HepG2 (cell line): Measurements from ENCODE around the gene MFNG. TPM values are rescaled to one million over a fixed set of nuclear protein-coding genes. Genes with fewer than 3 reads are reported as not detected.

Experiments
- ARNT2 ChIP-seq: sonication (generic); formaldehyde crosslinking; IDR thresholded peaks from 2 replicates; pipeline ENCODE4 v1.8.0; 2022; ENCODE audit warnings: mild to moderate bottlenecking, low read depth, missing genetic modification reagents, moderate library complexity
- CBX5 ChIP-seq: sonication (generic); formaldehyde crosslinking; IDR thresholded peaks from 2 replicates; pipeline ENCODE4 v1.4.0; 2020; ENCODE audit warnings: missing genetic modification reagents, borderline replicate concordance
- GABPA ChIP-seq, 2 experiments: IDR thresholded peaks; 2 replicates each; pipeline ENCODE4 v1.6.1; 2011 to 2016; ENCODE audit warnings: low read depth in 2 of 2, low read length in 1 of 2, missing biosample characterization in 1 of 2, missing genetic modification characterization in 1 of 2
- HMGA1 ChIP-seq: sonication (generic); formaldehyde crosslinking; conservative IDR thresholded peaks from 2 replicates; pipeline ENCODE4 v1.4.0; 2020; ENCODE audit warnings: missing genetic modification reagents
- HOXA3 ChIP-seq: sonication (generic); formaldehyde crosslinking; IDR thresholded peaks from 2 replicates; pipeline ENCODE4 v1.5.0; 2020; ENCODE audit warnings: missing genetic modification reagents
- JUND ChIP-seq: sonication (generic); formaldehyde crosslinking; IDR thresholded peaks from 2 replicates; pipeline ENCODE4 v1.8.0; 2022; ENCODE audit warnings: mild to moderate bottlenecking, missing genetic modification reagents
- NRL ChIP-seq: sonication (generic); formaldehyde crosslinking; IDR thresholded peaks from 2 replicates; pipeline ENCODE4 v1.5.0; 2020; ENCODE audit warnings: missing genetic modification reagents, mild to moderate bottlenecking, moderate library complexity, borderline replicate concordance
- SALL1 ChIP-seq: sonication (generic); formaldehyde crosslinking; IDR thresholded peaks from 2 replicates; pipeline ENCODE4 v1.8.0; 2022; ENCODE audit warnings: mild to moderate bottlenecking, missing genetic modification reagents
- SKI ChIP-seq: fragments of 450-650 bp; IDR thresholded peaks from one replicate; pipeline ENCODE4 v1.6.1; 2018; ENCODE audit warnings: mild to moderate bottlenecking; ENCODE audit not compliant: partially characterized antibody
- TMF1 ChIP-seq: sonication (generic); formaldehyde crosslinking; IDR thresholded peaks from 2 replicates; pipeline ENCODE4 v1.8.1; 2022; ENCODE audit warnings: low read depth, missing genetic modification reagents
- UBTF ChIP-seq: sonication (generic); formaldehyde crosslinking; IDR thresholded peaks from 2 replicates; pipeline ENCODE4 v1.4.0; 2020; ENCODE audit warnings: mild to moderate bottlenecking, missing genetic modification reagents
- ZBTB7B ChIP-seq: sonication (generic); formaldehyde crosslinking; IDR thresholded peaks from 2 replicates; pipeline ENCODE4 v1.4.0; 2020; ENCODE audit warnings: missing genetic modification reagents
- ZMYM4 ChIP-seq: sonication (generic); formaldehyde crosslinking; IDR thresholded peaks from 2 replicates; pipeline ENCODE4 v1.8.1; 2023; ENCODE audit warnings: mild to moderate bottlenecking, missing genetic modification reagents
- ZNF430 ChIP-seq: sonication (generic); formaldehyde crosslinking; IDR thresholded peaks from 2 replicates; pipeline ENCODE4 v1.9.0; 2021; ENCODE audit warnings: mild to moderate bottlenecking, missing genetic modification reagents
- ZNF574 ChIP-seq: sonication (generic); formaldehyde crosslinking; IDR thresholded peaks from 2 replicates; pipeline ENCODE4 v1.4.0; 2020; ENCODE audit warnings: missing genetic modification reagents
- ZNF737 ChIP-seq: sonication (generic); formaldehyde crosslinking; IDR thresholded peaks from 2 replicates; pipeline ENCODE4 v1.5.0; 2020; ENCODE audit warnings: missing genetic modification reagents, mild to moderate bottlenecking, borderline replicate concordance
- ZNF773 ChIP-seq: sonication (generic); formaldehyde crosslinking; IDR thresholded peaks from 2 replicates; pipeline ENCODE4 v1.4.0; 2020; ENCODE audit warnings: missing genetic modification reagents, borderline replicate concordance
- ZSCAN31 ChIP-seq: sonication (generic); formaldehyde crosslinking; IDR thresholded peaks from 2 replicates; pipeline ENCODE4 v1.5.0; 2020; ENCODE audit warnings: low read depth, mild to moderate bottlenecking, missing genetic modification reagents
- polyA plus RNA-seq, 8 experiments: library from polyadenylated mRNA; depleted of rRNA in 3 of 8; stranded (reverse) in 7 of 8; unstranded in 1 of 8; fragments of >200 nt; fragmentation: Illumina TruSeq in 4 of 8; extraction: Trizol in 4 of 8; gene quantifications; 2 replicates each; pipeline versions ENCODE4 v1.2.1 to v1.2.3, GENCODE V29; 2011 to 2016; ENCODE audit warnings: low read depth in 4 of 8, missing spikeins in 1 of 8, mixed read lengths in 1 of 8; ENCODE audit not compliant: insufficient read depth in 1 of 8
- total RNA-seq, 5 experiments: library from RNA; depleted of rRNA; stranded (reverse); fragments of >200 nt; fragmentation: Illumina TruSeq; extraction: Trizol; gene quantifications; 2 replicates each; pipeline ENCODE4 v1.2.3, GENCODE V29; 2016; ENCODE audit warnings: low read depth in 1 of 5
- TF ChIP-seq, protein P1 (sequence below): sonication (generic); formaldehyde crosslinking; IDR thresholded peaks from 2 replicates; pipeline ENCODE4 v1.5.0; 2020; ENCODE audit warnings: missing genetic modification reagents
- TF ChIP-seq, protein P2 (sequence below): fragments of 450-650 bp; IDR thresholded peaks from 2 replicates; pipeline ENCODE4 v1.6.1; 2017
- TF ChIP-seq, protein P3 (sequence below): sonication (generic); formaldehyde crosslinking; IDR thresholded peaks from 2 replicates; pipeline ENCODE4 v1.4.0; 2020; ENCODE audit warnings: mild to moderate bottlenecking, missing genetic modification reagents

MFNG gene
- total and polyA plus RNA-seq, 2 of the 13 experiments (the other 11 are each of a cell fraction or from before 2014, with no cell fraction given), result 1.0 to 11.7 TPM

- TF ChIP-seq ZNF737 (CRISPR knock-in tag) (no peak), ZNF574 (peak; percentile 22; the same call in 1 of the 2 replicates), TMF1 (no peak), JUND (no peak), SALL1 (CRISPR knock-in tag) (peak; percentile 37), UBTF (CRISPR knock-in tag) (no peak; the same call in 1 of the 2 replicates), CBX5 (CRISPR knock-in tag) (no peak), HOXA3 (CRISPR knock-in tag) (peak; percentile 31; the same call in 1 of the 2 replicates), GABPA (IDR thresholded peaks at IDR 0.05; ENCODE audit: low read depth, low read length) (peak; percentile 62), GABPA (CRISPR knock-in tag; IDR thresholded peaks at IDR 0.05; ENCODE audit: low read depth) (0 out of 2 replicates have a peak, but pooled peaks have one; percentile 26), ARNT2 (CRISPR knock-in tag) (0 out of 2 replicates have a peak, but pooled peaks have one; percentile 81), ZNF773 (CRISPR knock-in tag) (peak; percentile 63; the same call in 1 of the 2 replicates), NRL (CRISPR knock-in tag) (no peak), ZSCAN31 (CRISPR knock-in tag) (no peak), ZBTB7B (CRISPR knock-in tag) (0 out of 2 replicates have a peak, but pooled peaks have one; percentile 10), SKI (peak; percentile 9), ZMYM4 (CRISPR knock-in tag) (no peak; the same call in 1 of the 2 replicates), ZNF430 (no peak), HMGA1 (no peak)
- TF ChIP-seq, protein P1, sequence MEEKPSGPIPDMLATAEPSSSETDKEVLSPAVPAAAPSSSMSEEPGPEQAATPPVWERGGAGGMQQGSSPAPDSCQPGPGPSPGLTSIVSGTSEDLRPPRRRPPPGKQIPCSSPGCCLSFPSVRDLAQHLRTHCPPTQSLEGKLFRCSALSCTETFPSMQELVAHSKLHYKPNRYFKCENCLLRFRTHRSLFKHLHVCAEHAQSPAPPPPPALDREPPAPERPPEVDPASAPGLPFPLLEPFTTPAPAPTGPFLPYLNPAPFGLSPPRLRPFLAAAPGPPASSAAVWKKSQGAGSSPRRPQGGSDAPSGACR (CRISPR knock-in tag), result no peak
- TF ChIP-seq, protein P2, sequence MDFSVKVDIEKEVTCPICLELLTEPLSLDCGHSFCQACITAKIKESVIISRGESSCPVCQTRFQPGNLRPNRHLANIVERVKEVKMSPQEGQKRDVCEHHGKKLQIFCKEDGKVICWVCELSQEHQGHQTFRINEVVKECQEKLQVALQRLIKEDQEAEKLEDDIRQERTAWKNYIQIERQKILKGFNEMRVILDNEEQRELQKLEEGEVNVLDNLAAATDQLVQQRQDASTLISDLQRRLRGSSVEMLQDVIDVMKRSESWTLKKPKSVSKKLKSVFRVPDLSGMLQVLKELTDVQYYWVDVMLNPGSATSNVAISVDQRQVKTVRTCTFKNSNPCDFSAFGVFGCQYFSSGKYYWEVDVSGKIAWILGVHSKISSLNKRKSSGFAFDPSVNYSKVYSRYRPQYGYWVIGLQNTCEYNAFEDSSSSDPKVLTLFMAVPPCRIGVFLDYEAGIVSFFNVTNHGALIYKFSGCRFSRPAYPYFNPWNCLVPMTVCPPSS, result no peak
- TF ChIP-seq, protein P3, sequence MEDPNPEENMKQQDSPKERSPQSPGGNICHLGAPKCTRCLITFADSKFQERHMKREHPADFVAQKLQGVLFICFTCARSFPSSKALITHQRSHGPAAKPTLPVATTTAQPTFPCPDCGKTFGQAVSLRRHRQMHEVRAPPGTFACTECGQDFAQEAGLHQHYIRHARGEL (CRISPR knock-in tag), result no peak
Measured at GRCh38 chr22:37519268-37520195, 33.3 kb upstream of the MFNG start, which contains the start of gene CARD10 (continued).
